ENCODE results near the gene FERMT3. TPM values are rescaled to one million over a fixed set of nuclear protein-coding genes. Genes with fewer than 3 reads are reported as not detected.

The FERMT3 gene
- total RNA-seq, 1 donor from 2014 or later: 0.53 TPM

DNA sequence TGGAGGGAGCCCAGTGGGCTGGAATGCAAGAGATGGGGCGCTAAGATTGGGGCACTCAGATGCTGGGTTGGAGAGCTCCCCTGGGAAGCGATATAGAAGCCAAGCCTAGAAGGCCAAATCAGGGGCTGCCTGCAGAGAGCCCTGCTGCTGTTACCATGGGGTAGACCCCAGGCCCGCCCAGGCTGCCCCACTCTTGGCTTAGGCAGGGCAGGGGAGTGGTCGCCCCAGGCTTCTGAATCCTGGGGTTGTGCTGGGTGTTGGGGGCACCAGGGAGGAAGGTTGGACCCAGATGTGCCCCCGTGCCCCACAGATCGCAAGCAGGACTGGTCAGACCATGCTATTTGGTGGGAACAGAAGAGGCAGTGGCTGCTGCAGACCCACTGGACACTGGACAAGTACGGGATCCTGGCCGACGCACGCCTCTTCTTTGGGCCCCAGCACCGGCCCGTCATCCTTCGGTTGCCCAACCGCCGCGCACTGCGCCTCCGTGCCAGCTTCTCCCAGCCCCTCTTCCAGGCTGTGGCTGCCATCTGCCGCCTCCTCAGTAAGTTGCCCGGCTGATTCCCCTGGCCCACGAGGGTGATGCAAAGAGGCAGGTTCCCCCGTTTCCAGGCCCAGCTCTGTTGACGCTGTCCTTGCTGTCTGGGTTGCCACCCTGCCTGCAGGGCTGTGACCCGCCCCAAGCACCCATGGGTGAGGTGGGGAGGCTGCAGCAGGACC is 3.9 kb downstream of the FERMT3 start:
- Histone ChIP-seq H3K4me3 (ENCODE audit: low read depth, low read length) (no peak overlapping the region), H3K27me3 (ENCODE audit: control insufficient read depth, insufficient read depth, low read length) (no peaks in the 10 kb centered on the region), H3K36me3 (ENCODE audit: control insufficient read depth, insufficient read depth, low read length) (peaks cover 16% of the 10 kb centered on the region)
- DNase-seq (ENCODE audit: low read depth) (no peak), FAIRE-seq (no peak)
- TF ChIP-seq CTCF (IDR thresholded peaks at IDR 0.05; ENCODE audit: insufficient read depth, low read length, severe bottlenecking): no peak

GRCh38 chr11:64211181-64211872 is 4.8 kb downstream of the FERMT3 start:
- no peak for DNase-seq (ENCODE audit: low read depth)
- peaks cover 7% of the 10 kb centered on the region for H3K36me3 ChIP-seq (ENCODE audit: control insufficient read depth, insufficient read depth, low read length)
- no peak for FAIRE-seq
- no peak for TF ChIP-seq CTCF (IDR thresholded peaks at IDR 0.05; ENCODE audit: insufficient read depth, low read length, severe bottlenecking)
- no peak overlapping the region for H3K4me3 ChIP-seq (ENCODE audit: low read depth, low read length)
- H3K27me3 ChIP-seq (ENCODE audit: control insufficient read depth, insufficient read depth, low read length): no peaks in the 10 kb centered on the region

- TF ChIP-seq CTCF (IDR thresholded peaks at IDR 0.05; ENCODE audit: insufficient read depth, low read length, severe bottlenecking): no peak
- Histone ChIP-seq H3K36me3 (ENCODE audit: control insufficient read depth, insufficient read depth, low read length) (peaks cover 4% of the 10 kb centered on the region), H3K27me3 (ENCODE audit: control insufficient read depth, insufficient read depth, low read length) (no peaks in the 10 kb centered on the region), H3K4me3 (ENCODE audit: low read depth, low read length) (no peak overlapping the region)
- DNase-seq (ENCODE audit: low read depth) (no peak), FAIRE-seq (no peak)
Observed at GRCh38 chr11:64216879-64217278, 10.4 kb downstream of the FERMT3 start.

- TF ChIP-seq CTCF (IDR thresholded peaks at IDR 0.05; ENCODE audit: insufficient read depth, low read length, severe bottlenecking): no peak
- H3K27me3 ChIP-seq (ENCODE audit: control insufficient read depth, insufficient read depth, low read length): no peaks in the 10 kb centered on the region
- no peak for DNase-seq (ENCODE audit: low read depth)
- FAIRE-seq: no peak
- H3K36me3 ChIP-seq (ENCODE audit: control insufficient read depth, insufficient read depth, low read length): peaks cover 12% of the 10 kb centered on the region
- H3K4me3 ChIP-seq (ENCODE audit: low read depth, low read length): no peak overlapping the region
Observed at GRCh38 chr11:64218628-64219353, 12.3 kb downstream of the FERMT3 start.

DNA sequence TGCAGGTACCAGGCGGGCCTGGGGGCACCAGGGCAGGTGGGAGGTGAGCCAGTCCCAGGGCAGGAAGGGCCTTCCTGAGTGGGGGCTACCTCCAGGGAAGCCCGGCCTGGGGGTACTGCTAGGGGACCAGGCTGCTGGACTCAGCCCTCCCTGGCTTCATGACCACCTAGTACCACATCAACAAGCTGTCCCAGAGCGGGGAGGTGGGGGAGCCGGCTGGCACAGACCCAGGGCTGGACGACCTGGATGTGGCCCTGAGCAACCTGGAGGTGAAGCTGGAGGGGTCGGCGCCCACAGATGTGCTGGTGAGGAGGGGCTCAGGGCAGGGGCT is 12.8 kb downstream of the FERMT3 start:
- DNase-seq (ENCODE audit: low read depth) (no peak), FAIRE-seq (no peak)
- Histone ChIP-seq H3K27me3 (ENCODE audit: control insufficient read depth, insufficient read depth, low read length) (no peaks in the 10 kb centered on the region), H3K4me3 (ENCODE audit: low read depth, low read length) (no peak overlapping the region), H3K36me3 (ENCODE audit: control insufficient read depth, insufficient read depth, low read length) (peaks cover 13% of the 10 kb centered on the region)
- no peak for TF ChIP-seq CTCF (IDR thresholded peaks at IDR 0.05; ENCODE audit: insufficient read depth, low read length, severe bottlenecking)
